ENCODE results near the gene YIPF3.

The YIPF3 gene

DNA sequence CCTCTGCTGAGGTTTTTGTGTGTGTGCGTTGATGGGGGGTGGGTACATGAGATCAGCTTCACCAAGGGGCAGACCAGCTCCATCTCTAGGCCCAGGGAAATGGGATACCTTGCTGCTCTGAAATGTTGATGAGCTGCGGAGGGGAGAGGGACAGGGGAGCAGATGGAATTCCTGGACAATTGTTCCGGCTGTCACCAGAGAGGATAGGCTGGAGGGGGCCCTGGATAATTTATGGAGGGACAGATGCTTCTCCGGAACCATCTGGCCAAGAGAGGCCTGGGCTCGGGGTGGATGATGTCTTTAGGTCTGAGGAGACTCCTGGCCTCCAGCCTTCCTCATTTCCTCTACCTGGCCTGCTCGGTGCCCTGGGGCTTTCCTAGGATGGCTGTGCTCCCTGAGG lies 41.2 kb downstream of the YIPF3 start:
- in situ Hi-C loops (cut with HindIII; ENCODE audit: low sequenced_read_pairs), result no loop called here
- TF ChIP-seq, protein P1, sequence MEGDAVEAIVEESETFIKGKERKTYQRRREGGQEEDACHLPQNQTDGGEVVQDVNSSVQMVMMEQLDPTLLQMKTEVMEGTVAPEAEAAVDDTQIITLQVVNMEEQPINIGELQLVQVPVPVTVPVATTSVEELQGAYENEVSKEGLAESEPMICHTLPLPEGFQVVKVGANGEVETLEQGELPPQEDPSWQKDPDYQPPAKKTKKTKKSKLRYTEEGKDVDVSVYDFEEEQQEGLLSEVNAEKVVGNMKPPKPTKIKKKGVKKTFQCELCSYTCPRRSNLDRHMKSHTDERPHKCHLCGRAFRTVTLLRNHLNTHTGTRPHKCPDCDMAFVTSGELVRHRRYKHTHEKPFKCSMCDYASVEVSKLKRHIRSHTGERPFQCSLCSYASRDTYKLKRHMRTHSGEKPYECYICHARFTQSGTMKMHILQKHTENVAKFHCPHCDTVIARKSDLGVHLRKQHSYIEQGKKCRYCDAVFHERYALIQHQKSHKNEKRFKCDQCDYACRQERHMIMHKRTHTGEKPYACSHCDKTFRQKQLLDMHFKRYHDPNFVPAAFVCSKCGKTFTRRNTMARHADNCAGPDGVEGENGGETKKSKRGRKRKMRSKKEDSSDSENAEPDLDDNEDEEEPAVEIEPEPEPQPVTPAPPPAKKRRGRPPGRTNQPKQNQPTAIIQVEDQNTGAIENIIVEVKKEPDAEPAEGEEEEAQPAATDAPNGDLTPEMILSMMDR (IDR thresholded peaks at IDR 0.05; ENCODE audit: low read depth, low read length), result no peak
- DNase-seq (ENCODE audit: low read depth, low spot score), result no peak
- no peak overlapping the region for H3K4me3 ChIP-seq (ENCODE audit: low read depth, low read length)

DNA sequence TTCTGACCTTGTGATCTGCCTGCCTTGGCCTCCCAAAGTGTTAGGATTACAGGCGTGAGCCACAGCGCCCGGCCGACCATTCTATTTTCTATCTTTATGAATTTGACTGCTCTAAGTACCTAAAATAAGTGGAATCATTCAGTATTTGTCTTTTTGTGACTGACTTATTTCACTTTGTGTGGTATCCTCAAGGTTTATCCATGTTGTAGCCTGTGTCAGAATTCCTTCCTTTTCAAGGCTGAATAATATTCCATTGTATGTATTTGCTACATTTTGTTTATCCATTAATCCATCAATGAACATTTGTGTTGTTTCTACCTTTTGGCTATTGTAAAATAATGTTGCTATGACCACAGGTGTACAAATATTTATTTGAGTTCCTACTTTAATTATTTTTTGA lies 44.2 kb downstream of the YIPF3 start:
- TF ChIP-seq, protein P1 (IDR thresholded peaks at IDR 0.05; ENCODE audit: low read depth, low read length), result no peak
- no peak for DNase-seq (ENCODE audit: low read depth, low spot score)
- H3K4me3 ChIP-seq (ENCODE audit: low read depth, low read length), result no peak overlapping the region
- in situ Hi-C loops (cut with HindIII; ENCODE audit: low sequenced_read_pairs), result no loop called here

DNA sequence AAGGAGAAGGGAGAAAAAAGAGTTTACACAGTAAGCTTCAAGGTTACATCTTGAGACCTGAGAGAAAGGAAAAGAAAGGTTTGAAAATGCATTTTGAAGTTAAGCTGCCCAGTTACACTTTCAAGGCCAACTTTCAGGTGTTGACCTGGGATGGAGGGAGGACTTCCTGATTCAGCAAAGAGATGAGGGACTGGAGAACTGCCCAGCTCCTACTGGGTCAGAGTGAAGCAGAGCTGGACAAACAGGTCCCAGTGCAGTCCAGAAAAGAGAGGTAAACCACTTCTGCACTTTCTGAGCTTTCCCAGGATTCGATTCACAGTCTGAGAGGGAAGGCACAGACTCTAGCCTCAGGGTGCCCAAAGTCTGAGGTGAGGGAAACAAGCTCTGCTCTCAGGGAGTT lies 45.3 kb downstream of the YIPF3 start:
- TF ChIP-seq, protein P1 (IDR thresholded peaks at IDR 0.05; ENCODE audit: low read depth, low read length), result no peak
- no peak for DNase-seq (ENCODE audit: low read depth, low spot score)
- H3K4me3 ChIP-seq (ENCODE audit: low read depth, low read length), result no peak overlapping the region
- in situ Hi-C loops (cut with HindIII; ENCODE audit: low sequenced_read_pairs), result no loop called here

DNA sequence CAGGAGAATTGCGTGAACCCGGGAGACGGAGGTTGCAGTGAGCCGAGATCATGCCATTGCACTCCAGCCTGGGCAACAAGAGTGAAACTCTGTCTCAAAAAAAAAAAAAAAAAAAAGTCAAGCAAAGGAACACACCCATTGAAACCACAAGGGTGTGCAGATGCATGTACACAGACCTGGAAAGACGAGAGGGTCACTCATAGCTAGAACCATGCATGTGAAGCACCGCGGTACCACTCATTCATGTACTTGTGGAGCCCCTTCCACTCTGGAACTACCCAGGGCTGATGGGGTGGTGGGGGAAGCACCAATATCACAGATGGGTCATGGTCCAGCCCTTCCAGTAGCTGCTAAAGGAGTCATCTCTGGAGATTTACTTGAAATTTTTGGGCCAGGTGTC lies 46.8 kb downstream of the YIPF3 start:
- no peak overlapping the region for H3K4me3 ChIP-seq (ENCODE audit: low read depth, low read length)
- TF ChIP-seq, protein P1 (IDR thresholded peaks at IDR 0.05; ENCODE audit: low read depth, low read length), result no peak
- in situ Hi-C loops (cut with HindIII; ENCODE audit: low sequenced_read_pairs), result no loop called here
- no peak for DNase-seq (ENCODE audit: low read depth, low spot score)

- TF ChIP-seq, protein P1 (IDR thresholded peaks at IDR 0.05; ENCODE audit: low read depth, low read length), result no peak
- H3K4me3 ChIP-seq (ENCODE audit: low read depth, low read length), result no peak overlapping the region
- DNase-seq (ENCODE audit: low read depth, low spot score), result no peak
- in situ Hi-C loops (cut with HindIII; ENCODE audit: low sequenced_read_pairs), result no loop called here
These were observed 47.7 kb downstream of the YIPF3 start for GRCh38 chr6:43468748-43469681.

GRCh38 chr6:43468240-43468639 lies 48.5 kb downstream of the YIPF3 start:
- in situ Hi-C loops (cut with HindIII; ENCODE audit: low sequenced_read_pairs), result no loop called here

More at GRCh38 chr6:43468240-43468639, 48.5 kb downstream of the YIPF3 start:
- no peak for DNase-seq (ENCODE audit: low read depth, low spot score)
- no peak overlapping the region for H3K4me3 ChIP-seq (ENCODE audit: low read depth, low read length)
- TF ChIP-seq, protein P1 (IDR thresholded peaks at IDR 0.05; ENCODE audit: low read depth, low read length), result no peak
